H9 (cell line): ENCODE results near the gene SLC29A2. TPM values are rescaled to one million over a fixed set of nuclear protein-coding genes. Genes with fewer than 3 reads are reported as not detected.
A peak's percentile ranks its signal among the peaks of the same experiment; 100 is the strongest.

Experiments used
- DNase-seq: peaks from one replicate; pipeline ENCODE4 v3.0.0-alpha.2; 2017
- H2AFZ ChIP-seq: one replicate; pipeline ENCODE4 v1.6.1; 2013; ENCODE audit warnings: mild to moderate bottlenecking, low read length, control low read depth, moderate library complexity
- H2AK5ac ChIP-seq: 2 replicates; pipeline ENCODE4 v1.6.1; 2013; ENCODE audit warnings: low read length, control low read depth, mixed read lengths; ENCODE audit not compliant: insufficient read length
- H2BK120ac ChIP-seq: one replicate; pipeline ENCODE4 v1.6.1; 2013; ENCODE audit warnings: low read depth, mild to moderate bottlenecking, low read length, control low read depth, inconsistent platforms; ENCODE audit not compliant: poor library complexity, severe bottlenecking
- H2BK12ac ChIP-seq: 2 replicates; pipeline ENCODE4 v1.6.1; 2013; ENCODE audit warnings: low read length, control low read depth, mixed read lengths, low read depth; ENCODE audit not compliant: insufficient read length
- H2BK15ac ChIP-seq: 2 replicates; pipeline ENCODE4 v1.6.1; 2013; ENCODE audit warnings: low read depth, low read length, control low read depth
- H2BK20ac ChIP-seq: one replicate; pipeline ENCODE4 v1.6.1; 2013; ENCODE audit warnings: low read depth, mild to moderate bottlenecking, low read length, control low read depth, inconsistent platforms; ENCODE audit not compliant: poor library complexity, severe bottlenecking
- H2BK5ac ChIP-seq: 2 replicates; pipeline ENCODE4 v1.6.1; 2013; ENCODE audit warnings: low read length, control low read depth, mixed read lengths; ENCODE audit not compliant: insufficient read length
- H3K14ac ChIP-seq: 2 replicates; pipeline ENCODE4 v1.6.1; 2013; ENCODE audit warnings: low read length, control low read depth; ENCODE audit not compliant: insufficient read depth
- H3K18ac ChIP-seq: 2 replicates; pipeline ENCODE4 v1.6.1; 2013; ENCODE audit warnings: low read depth, mild to moderate bottlenecking, mixed read lengths, low read length, control low read depth; ENCODE audit not compliant: insufficient read length
- H3K23ac ChIP-seq: 2 replicates; pipeline ENCODE4 v1.6.1; 2013; ENCODE audit warnings: low read length, control low read depth, mixed read lengths, low read depth; ENCODE audit not compliant: insufficient read length
- H3K23me2 ChIP-seq: 2 replicates; pipeline ENCODE4 v1.6.1; 2013; ENCODE audit warnings: low read depth, mild to moderate bottlenecking, mixed read lengths, low read length, control low read depth; ENCODE audit not compliant: insufficient read length, poor library complexity, severe bottlenecking
- H3K27ac ChIP-seq: 2 replicates; pipeline ENCODE4 v1.5.1; 2013; ENCODE audit warnings: low read length, control low read depth, mixed read lengths, low read depth; ENCODE audit not compliant: insufficient read length
- H3K27me3 ChIP-seq: 2 replicates; pipeline ENCODE4 v1.6.1; 2013; ENCODE audit warnings: low read length, control low read depth, inconsistent platforms; ENCODE audit not compliant: insufficient read depth
- H3K4ac ChIP-seq: 2 replicates; pipeline ENCODE4 v1.6.1; 2013; ENCODE audit warnings: low read depth, mild to moderate bottlenecking, control low read depth, inconsistent platforms, low read length, moderate library complexity
- H3K4me1 ChIP-seq: 2 replicates; pipeline ENCODE4 v1.6.1; 2013; ENCODE audit warnings: low read length, control low read depth, inconsistent platforms; ENCODE audit not compliant: insufficient read depth
- H3K4me2 ChIP-seq: 2 replicates; pipeline ENCODE4 v1.6.1; 2013; ENCODE audit warnings: low read length, control low read depth, mixed read lengths; ENCODE audit not compliant: insufficient read length, insufficient read depth
- H3K56ac ChIP-seq: 2 replicates; pipeline ENCODE4 v1.6.1; 2013; ENCODE audit warnings: low read depth, mild to moderate bottlenecking, mixed read lengths, low read length, control low read depth; ENCODE audit not compliant: insufficient read length
- H3K79me1 ChIP-seq: 2 replicates; pipeline ENCODE4 v1.6.1; 2013; ENCODE audit warnings: low read depth, mild to moderate bottlenecking, moderate library complexity, low read length, control low read depth, inconsistent platforms; ENCODE audit not compliant: insufficient read depth, poor library complexity, severe bottlenecking
- H3K79me2 ChIP-seq: 2 replicates; pipeline ENCODE4 v1.6.1; 2013; ENCODE audit warnings: low read length, control low read depth, inconsistent platforms; ENCODE audit not compliant: insufficient read depth
- H3K9ac ChIP-seq: 2 replicates; pipeline ENCODE4 v1.6.1; 2013; ENCODE audit warnings: low read length, control low read depth, mixed read lengths; ENCODE audit not compliant: insufficient read length; ENCODE audit errors: extremely low read depth
- H3K9me3 ChIP-seq: one replicate; pipeline ENCODE4 v1.6.1; 2013; ENCODE audit warnings: low read depth, low read length, inconsistent platforms; ENCODE audit not compliant: control insufficient read depth
- H3T11ph ChIP-seq: one replicate; pipeline ENCODE4 v1.6.1; 2013; ENCODE audit warnings: mild to moderate bottlenecking, low read length, control low read depth, inconsistent platforms
- H4K20me1 ChIP-seq: one replicate; pipeline ENCODE4 v1.6.1; 2013; ENCODE audit not compliant: control insufficient read depth, insufficient read length, insufficient read depth
- H4K5ac ChIP-seq: 2 replicates; pipeline ENCODE4 v1.6.1; 2013; ENCODE audit warnings: low read depth, mild to moderate bottlenecking, mixed read lengths, low read length, control low read depth; ENCODE audit not compliant: insufficient read length
- H4K8ac ChIP-seq: replicated peaks from 2 replicates; pipeline ENCODE4 v1.6.1; 2013; ENCODE audit warnings: low read length, control low read depth, mixed read lengths, low read depth; ENCODE audit not compliant: insufficient read length
- H4K91ac ChIP-seq: 2 replicates; pipeline ENCODE4 v1.6.1; 2013; ENCODE audit warnings: low read depth, mild to moderate bottlenecking, moderate library complexity, mixed read lengths, low read length, control low read depth; ENCODE audit not compliant: insufficient read length
- H3K27ac Mint-ChIP-seq, 3 experiments: 2 replicates in 2 of 3; 3 replicates in 1 of 3; pipeline ENCODE4 v1.8.0; 2020 to 2021; ENCODE audit warnings: mixed read lengths in 3 of 3, mild to moderate bottlenecking in 1 of 3, moderate library complexity in 1 of 3
- H3K27me3 Mint-ChIP-seq: 2 replicates; pipeline ENCODE4 v1.8.0; 2021; ENCODE audit warnings: low read depth, mild to moderate bottlenecking, moderate library complexity, mixed read lengths
- H3K36me3 Mint-ChIP-seq, 3 experiments: 2 replicates in 2 of 3; 3 replicates in 1 of 3; pipeline ENCODE4 v1.8.0; 2020 to 2021; ENCODE audit warnings: low read depth in 3 of 3, mixed read lengths in 3 of 3; ENCODE audit not compliant: insufficient read depth in 1 of 3
- H3K4me1 Mint-ChIP-seq, 2 experiments: 2 replicates each; pipeline ENCODE4 v1.8.0; 2020; ENCODE audit warnings: mixed read lengths in 2 of 2
- H3K4me3 Mint-ChIP-seq, 2 experiments: 2 replicates in 1 of 2; 3 replicates in 1 of 2; pipeline ENCODE4 v1.8.0; 2020 to 2021; ENCODE audit warnings: mild to moderate bottlenecking in 2 of 2, mixed read lengths in 2 of 2, moderate library complexity in 1 of 2
- H3K9me3 Mint-ChIP-seq, 2 experiments: 2 replicates in 1 of 2; 3 replicates in 1 of 2; pipeline ENCODE4 v1.8.0; 2020; ENCODE audit warnings: mild to moderate bottlenecking in 2 of 2, mixed read lengths in 2 of 2, moderate library complexity in 1 of 2
- WGBS: extraction: QIAGEN DNeasy Blood & Tissue Kit; methylation state at CpG from one replicate; pipeline ENCODE4 v1.1.7; 2013; ENCODE audit warnings: missing lambda C conversion rate, low lambda C conversion rate, mixed read lengths; ENCODE audit not compliant: insufficient read length; ENCODE audit errors: extremely low coverage; 5-methylcytosine and 5-hydroxymethylcytosine counted together
- total RNA-seq: library from RNA; stranded (reverse); gene quantifications from 2 replicates; pipeline ENCODE4 v1.2.1, GENCODE V29; 2021
- TF ChIP-seq, protein P1 (sequence below): fragments of 200-600 bp; sonication (generic); conservative IDR thresholded peaks from 3 replicates; pipeline ENCODE4 v1.8.0; 2021; ENCODE audit warnings: antibody characterized with exemption, mild to moderate bottlenecking

SLC29A2 gene
- total RNA-seq, 1 experiment from 2014 or later: 29.8 TPM

DNA sequence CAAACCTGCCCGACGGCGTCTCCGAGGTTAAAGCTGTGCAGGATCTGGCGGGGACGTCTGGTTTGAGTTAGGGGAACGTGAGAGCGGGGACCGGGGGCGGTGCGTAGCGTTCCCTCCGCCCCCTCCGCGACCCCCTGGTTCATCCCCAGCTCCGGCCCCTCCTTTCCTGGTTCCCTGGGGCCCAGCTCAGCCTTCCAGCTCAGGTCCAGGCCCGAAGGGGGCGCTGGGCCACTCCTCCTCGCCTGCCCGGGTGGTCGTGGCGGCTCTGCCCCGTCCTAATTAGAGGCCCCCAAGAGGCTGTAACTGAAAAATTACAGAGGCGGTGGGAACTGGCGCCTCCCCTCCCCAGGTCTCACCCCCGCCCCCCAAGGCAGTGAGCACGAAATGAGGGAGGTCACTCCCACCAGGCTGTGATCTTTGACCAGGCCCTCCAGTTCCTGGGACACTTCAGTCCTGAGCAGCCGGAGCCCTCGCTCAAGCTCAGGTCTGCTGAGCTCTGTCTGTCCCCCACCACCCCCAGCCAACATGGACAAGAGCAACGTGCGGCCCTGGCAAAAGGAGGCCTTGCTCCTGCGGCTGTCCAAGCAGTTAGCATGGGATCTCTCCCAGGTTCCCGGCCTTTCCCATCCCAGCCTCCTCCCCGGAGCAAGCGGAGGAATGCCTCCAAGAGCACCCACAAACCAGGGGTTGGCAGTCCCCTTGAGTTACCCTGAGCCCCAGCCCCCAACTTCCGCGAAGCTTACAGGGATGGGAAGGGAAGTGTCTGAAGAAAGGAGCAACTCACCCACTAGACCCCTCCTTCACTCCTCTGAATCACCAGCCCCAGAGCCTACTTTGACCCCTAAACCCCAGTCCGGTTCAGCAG is 58.0 kb downstream of the SLC29A2 start:
- peak overlapping the region; percentile 82 for H3K14ac ChIP-seq
- DNase-seq: peak; percentile 77
- no peak overlapping the region for H2AFZ ChIP-seq

More for the DNA sequence above, 58.0 kb downstream of the SLC29A2 start:
- no peak overlapping the region for H2AK5ac ChIP-seq
- peak overlapping the region; percentile 67 to 86 for H3K4me3 Mint-ChIP-seq
- no peak overlapping the region for H2BK15ac ChIP-seq
- no peaks in the 10 kb centered on the region for H3K79me1 ChIP-seq
- H4K8ac ChIP-seq: no peak overlapping the region
- no peak overlapping the region for H3K27ac ChIP-seq
- peaks cover 12% of the 10 kb centered on the region for H3K23me2 ChIP-seq
- peaks cover 2% of the 10 kb centered on the region; the same call in 1 of the 2 replicates for H3K4me1 ChIP-seq
- peaks cover 0 to under 1% (median under 1%) of the 10 kb centered on the region in 3 experiments; a peak in 3 of 7 replicates for H3K36me3 Mint-ChIP-seq
- H3K9ac ChIP-seq: no peak overlapping the region
- no CpG with 5 or more reads among the region's 38 CpGs for WGBS
- no peaks in the 10 kb centered on the region for H3K9me3 ChIP-seq
- H3T11ph ChIP-seq: no peak overlapping the region
- H3K18ac ChIP-seq: peak overlapping the region; percentile 64
- peaks cover 0 to 3% of the 10 kb centered on the region in 2 experiments; a peak in 2 of 5 replicates for H3K9me3 Mint-ChIP-seq
- no peak overlapping the region for H2BK20ac ChIP-seq
- H4K91ac ChIP-seq: no peak overlapping the region
- H4K5ac ChIP-seq: no peak overlapping the region
- TF ChIP-seq, protein P1, sequence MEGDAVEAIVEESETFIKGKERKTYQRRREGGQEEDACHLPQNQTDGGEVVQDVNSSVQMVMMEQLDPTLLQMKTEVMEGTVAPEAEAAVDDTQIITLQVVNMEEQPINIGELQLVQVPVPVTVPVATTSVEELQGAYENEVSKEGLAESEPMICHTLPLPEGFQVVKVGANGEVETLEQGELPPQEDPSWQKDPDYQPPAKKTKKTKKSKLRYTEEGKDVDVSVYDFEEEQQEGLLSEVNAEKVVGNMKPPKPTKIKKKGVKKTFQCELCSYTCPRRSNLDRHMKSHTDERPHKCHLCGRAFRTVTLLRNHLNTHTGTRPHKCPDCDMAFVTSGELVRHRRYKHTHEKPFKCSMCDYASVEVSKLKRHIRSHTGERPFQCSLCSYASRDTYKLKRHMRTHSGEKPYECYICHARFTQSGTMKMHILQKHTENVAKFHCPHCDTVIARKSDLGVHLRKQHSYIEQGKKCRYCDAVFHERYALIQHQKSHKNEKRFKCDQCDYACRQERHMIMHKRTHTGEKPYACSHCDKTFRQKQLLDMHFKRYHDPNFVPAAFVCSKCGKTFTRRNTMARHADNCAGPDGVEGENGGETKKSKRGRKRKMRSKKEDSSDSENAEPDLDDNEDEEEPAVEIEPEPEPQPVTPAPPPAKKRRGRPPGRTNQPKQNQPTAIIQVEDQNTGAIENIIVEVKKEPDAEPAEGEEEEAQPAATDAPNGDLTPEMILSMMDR: peak; percentile 60
- H2BK120ac ChIP-seq: no peak overlapping the region
- H2BK12ac ChIP-seq: no peak overlapping the region
- H3K23ac ChIP-seq: no peak overlapping the region
- no peaks in the 10 kb centered on the region for H4K20me1 ChIP-seq
- H3K4ac ChIP-seq: no peak overlapping the region
- no peak overlapping the region for H3K56ac ChIP-seq
- H3K4me2 ChIP-seq: peak overlapping the region; percentile 38
- H2BK5ac ChIP-seq: no peak overlapping the region
- H3K79me2 ChIP-seq: no peaks in the 10 kb centered on the region
- peaks cover 22 to 31% of the 10 kb centered on the region in 2 experiments for H3K4me1 Mint-ChIP-seq
- H3K27ac Mint-ChIP-seq: peak overlapping the region; percentile 87 to 97 (median 96)
- no peaks in the 10 kb centered on the region for H3K27me3 ChIP-seq
- peaks cover 17% of the 10 kb centered on the region for H3K27me3 Mint-ChIP-seq
